Progenitor cell of endocrine pancreas (in vitro differentiated cells): ENCODE results near the gene ADA. TPM values are rescaled to one million over a fixed set of nuclear protein-coding genes. Genes with fewer than 3 reads are reported as not detected.

ENCODE experiments used
- DNase-seq: peaks from one replicate; pipeline ENCODE4 v3.0.0; 2021; ENCODE audit warnings: low spot score; ENCODE audit not compliant: unreplicated experiment
- H3K27ac Mint-ChIP-seq: 2 replicates; pipeline ENCODE4 v1.8.0; 2021; ENCODE audit warnings: mild to moderate bottlenecking, moderate library complexity, mixed read lengths
- H3K27me3 Mint-ChIP-seq: 2 replicates; pipeline ENCODE4 v1.8.0; 2021; ENCODE audit warnings: mixed read lengths
- H3K36me3 Mint-ChIP-seq: 2 replicates; pipeline ENCODE4 v1.8.0; 2022; ENCODE audit warnings: mixed read lengths; ENCODE audit not compliant: insufficient read depth
- H3K4me1 Mint-ChIP-seq: 2 replicates; pipeline ENCODE4 v1.8.0; 2021; ENCODE audit warnings: low read depth, mixed read lengths
- H3K4me3 Mint-ChIP-seq: 2 replicates; pipeline ENCODE4 v1.8.0; 2021; ENCODE audit warnings: low read depth, mild to moderate bottlenecking, moderate library complexity, mixed read lengths
- H3K9me3 Mint-ChIP-seq: 2 replicates; pipeline ENCODE4 v1.8.0; 2021; ENCODE audit warnings: low read depth, mixed read lengths
- CTCF ChIP-seq: fragments of 200-600 bp; sonication (generic); IDR thresholded peaks from one replicate; pipeline ENCODE4 v1.5.0; 2021; ENCODE audit warnings: antibody characterized with exemption, mild to moderate bottlenecking; ENCODE audit not compliant: unreplicated experiment
- total RNA-seq: library from RNA; stranded (reverse); gene quantifications from 2 replicates; pipeline ENCODE4 v1.2.1, GENCODE V29; 2021

ADA gene
- total RNA-seq, 1 donor from 2014 or later: 11.4 TPM

DNA sequence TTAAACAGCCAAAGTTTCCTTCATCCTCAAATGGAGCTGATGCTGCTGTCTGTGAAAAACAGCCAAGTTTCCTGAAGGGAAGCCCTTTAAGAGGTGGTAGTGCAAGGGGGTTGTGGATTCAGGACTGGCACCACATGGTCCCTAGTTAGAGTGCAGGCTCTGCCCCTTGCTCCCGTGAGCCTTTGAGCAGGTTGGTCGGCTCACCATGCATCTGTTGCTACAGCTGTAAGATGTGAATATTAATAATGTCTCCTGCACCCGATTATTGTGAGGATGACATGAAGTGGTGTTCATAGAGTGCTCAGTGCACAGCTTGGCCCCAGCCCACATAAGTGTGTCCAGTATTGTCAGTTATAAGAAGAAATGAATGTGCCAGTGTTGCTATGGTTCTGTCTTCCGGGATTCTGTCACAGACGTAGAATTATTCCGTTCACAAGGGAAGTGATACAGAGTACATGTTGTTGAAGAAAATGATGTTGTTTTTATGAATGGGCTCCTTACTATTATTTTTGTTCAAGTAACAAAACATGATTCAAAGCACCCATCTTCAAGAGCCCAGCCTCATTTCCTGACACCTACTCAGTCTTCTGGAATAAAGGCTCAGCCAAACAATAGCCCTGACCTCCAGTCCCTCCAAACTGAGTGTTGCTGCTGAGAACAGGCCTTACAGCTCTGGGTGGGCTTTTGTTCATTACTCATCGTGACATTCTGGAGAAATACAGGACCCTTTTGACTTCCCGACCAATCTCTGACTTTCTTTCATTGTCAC lies 72.0 kb downstream of the ADA start:
- peaks cover 5% of the 10 kb centered on the region for H3K4me1 Mint-ChIP-seq

DNA sequence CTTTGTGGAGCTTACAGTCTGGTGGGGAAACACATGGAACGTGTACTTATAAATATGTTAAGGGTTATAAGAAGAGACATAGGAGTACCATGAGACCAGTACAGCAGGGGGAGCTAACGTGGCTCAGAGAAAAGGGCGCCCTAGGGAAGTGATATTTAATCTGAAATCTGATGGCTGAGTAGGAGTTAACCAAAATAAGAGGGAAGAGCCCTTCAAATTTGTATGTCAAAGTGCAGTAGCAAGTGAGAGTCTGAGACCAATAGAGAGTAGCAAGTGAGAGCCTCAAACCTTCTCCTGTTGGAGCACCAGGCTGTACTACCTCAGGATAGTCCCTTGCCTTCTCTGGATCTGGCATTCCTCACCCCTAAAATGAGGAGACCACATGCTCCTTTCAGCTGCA lies 75.2 kb downstream of the ADA start:
- Mint-ChIP-seq H3K9me3 (peaks cover 3% of the 10 kb centered on the region), H3K27ac (no peak overlapping the region), H3K4me3 (no peak overlapping the region), H3K27me3 (no peaks in the 10 kb centered on the region), H3K36me3 (no peaks in the 10 kb centered on the region), H3K4me1 (peaks cover 5% of the 10 kb centered on the region)
- DNase-seq: no peak
- TF ChIP-seq CTCF: no peak

More for the DNA sequence above, 72.0 kb downstream of the ADA start:
- DNase-seq: no peak
- H3K4me3 Mint-ChIP-seq: no peak overlapping the region
- H3K9me3 Mint-ChIP-seq: peaks cover 3% of the 10 kb centered on the region
- H3K27ac Mint-ChIP-seq: no peak overlapping the region
- TF ChIP-seq CTCF: no peak
- H3K27me3 Mint-ChIP-seq: no peaks in the 10 kb centered on the region
- H3K36me3 Mint-ChIP-seq: no peaks in the 10 kb centered on the region

DNA sequence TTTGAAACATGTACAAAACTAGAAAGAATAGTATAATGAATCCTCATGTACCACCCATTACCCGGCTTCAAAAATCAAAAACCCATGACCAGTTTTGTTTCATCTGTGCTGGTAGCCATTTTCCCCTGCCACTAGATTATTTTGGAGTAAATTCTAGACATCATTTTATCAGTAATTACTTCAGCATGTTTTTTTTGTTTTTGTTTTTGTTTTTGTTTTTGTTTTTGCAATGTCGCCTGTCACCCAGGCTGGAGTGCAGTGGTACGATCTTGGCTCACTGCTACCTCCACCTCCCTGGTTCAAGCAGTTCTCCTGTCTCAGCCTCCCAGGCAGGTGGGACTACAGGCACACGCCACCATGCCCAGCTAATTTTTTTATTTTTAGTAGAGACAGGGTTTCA lies 77.1 kb downstream of the ADA start:
- no peaks in the 10 kb centered on the region for H3K36me3 Mint-ChIP-seq
- no peak for DNase-seq
- no peak for TF ChIP-seq CTCF
- H3K9me3 Mint-ChIP-seq: peaks cover 3% of the 10 kb centered on the region
- no peaks in the 10 kb centered on the region for H3K27me3 Mint-ChIP-seq
- no peak overlapping the region for H3K27ac Mint-ChIP-seq
- no peak overlapping the region for H3K4me3 Mint-ChIP-seq
- peaks cover 5% of the 10 kb centered on the region for H3K4me1 Mint-ChIP-seq

DNA sequence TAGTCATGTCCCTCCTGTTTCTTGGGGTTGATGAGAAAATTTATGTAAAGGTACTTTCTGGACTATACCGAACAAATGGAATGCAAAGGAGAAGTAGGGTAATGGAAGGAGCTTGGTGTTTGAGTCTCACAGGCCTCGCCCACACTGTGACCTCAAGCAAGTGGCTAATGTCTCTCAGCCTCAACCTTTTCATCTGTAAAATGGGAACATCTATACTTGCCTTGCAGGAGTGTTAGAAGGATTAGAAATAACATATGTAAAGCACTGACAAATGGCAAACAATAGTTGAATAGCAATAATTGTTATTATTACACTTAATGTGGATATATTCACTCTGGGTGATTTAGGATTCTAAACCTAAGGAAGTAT lies 78.0 kb downstream of the ADA start:
- peaks cover 1% of the 10 kb centered on the region for H3K9me3 Mint-ChIP-seq
- no peaks in the 10 kb centered on the region for H3K36me3 Mint-ChIP-seq
- peaks cover 5% of the 10 kb centered on the region for H3K4me1 Mint-ChIP-seq
- no peak for DNase-seq
- TF ChIP-seq CTCF: no peak
- no peaks in the 10 kb centered on the region for H3K27me3 Mint-ChIP-seq
- no peak overlapping the region for H3K4me3 Mint-ChIP-seq
- no peak overlapping the region for H3K27ac Mint-ChIP-seq

- no peak for DNase-seq
- H3K36me3 Mint-ChIP-seq: no peaks in the 10 kb centered on the region
- peaks cover 5% of the 10 kb centered on the region for H3K4me1 Mint-ChIP-seq
- no peak overlapping the region for H3K27ac Mint-ChIP-seq
- H3K9me3 Mint-ChIP-seq: no peaks in the 10 kb centered on the region
- no peak overlapping the region for H3K4me3 Mint-ChIP-seq
- no peak for TF ChIP-seq CTCF
- no peaks in the 10 kb centered on the region for H3K27me3 Mint-ChIP-seq
These were observed 78.7 kb downstream of the ADA start for GRCh38 chr20:44572551-44573500.
